Uterus (tissue), 2 donors: ENCODE measurements around the gene CBLN3.

ENCODE experiments used
- CTCF ChIP-seq, 4 experiments: fragments of 200-600 bp in 2 of 4; fragments of 450-650 bp in 2 of 4; sonication (generic) in 2 of 4; IDR thresholded peaks; one replicate each; pipeline ENCODE4 v1.5.1; 2016 to 2019; ENCODE audit warnings: antibody characterized with exemption in 4 of 4, mild to moderate bottlenecking in 2 of 4, moderate library complexity in 1 of 4
- POLR2A ChIP-seq, 2 donors: fragments of 450-650 bp; IDR thresholded peaks; one replicate each; pipeline ENCODE4 v1.6.1; 2016; ENCODE audit warnings: antibody characterized with exemption in 2 of 2, mild to moderate bottlenecking in 1 of 2, moderate library complexity in 1 of 2

GRCh38 chr14:24430143-24430681 lies 744 bp upstream of the CBLN3 start:
- TF ChIP-seq CTCF (IDR thresholded peaks at IDR 0.05) (no peak), POLR2A (IDR thresholded peaks at IDR 0.05) (no peak)
